Measurements from ENCODE around the gene HOXB7. TPM values are rescaled to one million over a fixed set of nuclear protein-coding genes. Genes with fewer than 3 reads are reported as not detected.

The HOXB7 gene
- polyA plus RNA-seq, 3 donors, result 1.6 to 18.1 (median 14.6) TPM

- WGBS, 3 donors, result 1% methylated on average over 68 to 69 of the region's 69 CpGs
- no peak overlapping the region for H3K27ac ChIP-seq (ENCODE audit: low read depth, low read length)
Measured at GRCh38 chr17:48625495-48626244, 14.9 kb upstream of the HOXB7 start.

- 2 to 3% (median 2%) methylated on average over 52 to 66 of the region's 66 CpGs for WGBS, 3 donors
- H3K27ac ChIP-seq (ENCODE audit: low read depth, low read length), result no peak overlapping the region
Measured at GRCh38 chr17:48624544-48625494, 14.0 kb upstream of the HOXB7 start.

- 24 to 71% (median 60%) methylated on average over 5 of the region's 5 CpGs for WGBS, 3 donors
- H3K27ac ChIP-seq (ENCODE audit: low read depth, low read length), result no peak overlapping the region
Measured at GRCh38 chr17:48624118-48624517, 13.3 kb upstream of the HOXB7 start.

- 25 to 58% (median 55%) methylated on average over 4 of the region's 4 CpGs for WGBS, 3 donors
- H3K27ac ChIP-seq (ENCODE audit: low read depth, low read length), result no peak overlapping the region
Measured at GRCh38 chr17:48623583-48623982, 12.8 kb upstream of the HOXB7 start.

DNA sequence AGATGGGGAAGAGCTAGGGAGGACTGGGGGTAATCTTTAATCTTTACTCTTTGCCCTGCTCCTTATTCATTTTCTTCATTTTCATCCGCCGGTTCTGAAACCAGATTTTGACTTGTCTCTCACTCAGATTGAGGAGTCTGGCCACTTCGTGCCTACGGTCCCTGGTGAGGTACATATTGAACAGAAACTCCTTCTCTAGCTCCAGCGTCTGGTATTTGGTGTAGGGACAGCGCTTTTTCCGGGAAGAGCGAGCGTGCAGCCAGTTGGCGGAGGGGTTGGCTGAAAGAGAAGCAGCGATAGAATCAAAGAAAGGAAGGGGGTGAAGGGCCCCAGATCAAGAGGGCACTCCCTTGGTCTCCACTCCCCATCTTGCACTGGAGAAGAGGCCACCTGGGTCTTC lies 12.0 kb upstream of the HOXB7 start:
- 27 to 76% (median 67%) methylated on average over 11 of the region's 11 CpGs for WGBS, 3 donors
- H3K27ac ChIP-seq (ENCODE audit: low read depth, low read length), result no peak overlapping the region

- no peak overlapping the region for H3K27ac ChIP-seq (ENCODE audit: low read depth, low read length)
- 17 to 59% (median 56%) methylated on average over 37 to 41 of the region's 41 CpGs for WGBS, 3 donors
Measured at GRCh38 chr17:48621410-48622392, 10.9 kb upstream of the HOXB7 start.

- H3K27ac ChIP-seq (ENCODE audit: low read depth, low read length), result no peak overlapping the region
- WGBS, 3 donors, result 32 to 82% (median 78%) methylated on average over 6 of the region's 6 CpGs
Measured at GRCh38 chr17:48620461-48621139, 9.8 kb upstream of the HOXB7 start.

- 22 to 77% (median 70%) methylated on average over 32 of the region's 32 CpGs for WGBS, 3 donors
- no peak overlapping the region for H3K27ac ChIP-seq (ENCODE audit: low read depth, low read length)
Measured at GRCh38 chr17:48619826-48620449, 9.1 kb upstream of the HOXB7 start.

DNA sequence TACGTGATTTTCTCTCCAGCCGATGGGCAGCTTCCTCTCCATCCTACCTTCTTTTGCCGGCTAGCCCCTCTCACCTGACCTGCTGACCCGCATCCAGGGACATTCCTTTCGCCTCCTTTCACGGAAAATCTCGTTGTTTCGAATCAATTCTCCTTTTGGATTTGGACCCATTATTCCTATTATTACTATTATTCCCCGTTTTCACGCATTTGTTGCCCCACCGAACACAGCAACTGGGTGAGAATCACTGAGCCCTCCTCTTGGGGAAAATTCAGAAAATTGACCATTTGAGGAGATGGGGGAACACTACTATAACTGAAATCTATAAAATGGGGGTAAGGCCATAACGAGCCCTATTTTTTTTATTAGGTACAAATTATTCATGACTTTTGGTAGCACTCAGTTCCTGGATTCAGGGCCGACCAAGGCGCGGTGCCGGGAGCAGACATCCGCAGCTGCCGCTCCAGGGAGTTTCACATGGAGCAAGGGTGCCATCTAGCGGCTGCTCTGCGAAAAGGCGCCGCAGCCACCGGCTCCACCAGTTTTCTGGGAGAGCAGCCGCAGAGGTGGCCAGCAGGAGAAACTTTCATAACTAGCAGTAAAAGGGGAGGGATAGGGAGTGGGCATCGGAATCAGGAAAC lies 7.6 kb upstream of the HOXB7 start:
- no peak overlapping the region for H3K27ac ChIP-seq (ENCODE audit: low read depth, low read length)
- 5 to 12% (median 11%) methylated on average over 25 of the region's 25 CpGs for WGBS, 3 donors

- 5 to 24% (median 21%) methylated on average over 41 to 43 of the region's 43 CpGs for WGBS, 3 donors
- no peak overlapping the region for H3K27ac ChIP-seq (ENCODE audit: low read depth, low read length)
Measured at GRCh38 chr17:48617471-48618255, 6.8 kb upstream of the HOXB7 start.

- no peak overlapping the region for H3K27ac ChIP-seq (ENCODE audit: low read depth, low read length)
- 21 to 58% (median 57%) methylated on average over 15 of the region's 15 CpGs for WGBS, 3 donors
Measured at GRCh38 chr17:48616717-48617470, 6.1 kb upstream of the HOXB7 start.

DNA sequence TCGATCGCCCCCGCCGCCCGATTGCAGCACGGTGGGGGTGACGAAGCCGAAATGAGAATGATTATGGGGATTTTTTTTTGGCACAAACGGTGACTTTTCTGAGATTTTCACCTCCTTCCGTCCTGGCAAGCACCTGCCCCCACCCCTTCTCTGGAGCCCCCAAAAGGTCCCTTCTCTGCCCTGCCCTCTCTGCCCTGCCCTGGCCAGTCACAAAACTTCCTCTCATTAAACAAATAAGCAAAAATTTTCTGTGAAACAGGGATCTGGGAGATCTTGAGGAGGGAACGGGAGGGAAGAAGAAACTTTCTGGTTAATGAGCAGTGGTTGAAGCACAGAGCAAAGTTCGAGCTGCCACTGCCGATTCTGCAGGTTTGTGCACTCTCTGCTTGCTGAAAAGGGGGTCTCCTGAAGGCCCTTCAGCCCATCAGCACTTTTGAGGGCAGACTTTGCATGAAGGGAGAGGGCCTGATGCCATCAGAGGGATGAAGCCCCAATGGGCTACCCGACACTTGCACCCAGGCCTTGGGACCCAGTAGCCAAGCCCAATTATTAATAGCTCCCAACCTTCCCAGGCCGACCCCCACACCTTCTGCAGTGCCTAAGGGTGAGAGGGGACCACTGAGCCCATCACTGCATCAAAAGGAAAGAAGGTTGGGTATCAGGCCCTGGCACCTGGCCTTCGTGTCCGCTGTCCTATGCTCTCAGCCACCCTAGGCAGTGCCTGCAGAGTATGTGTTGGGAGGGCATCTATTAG lies 5.3 kb upstream of the HOXB7 start:
- H3K27ac ChIP-seq (ENCODE audit: low read depth, low read length), result no peak overlapping the region
- 18 to 61% (median 46%) methylated on average over 17 of the region's 17 CpGs for WGBS, 3 donors

DNA sequence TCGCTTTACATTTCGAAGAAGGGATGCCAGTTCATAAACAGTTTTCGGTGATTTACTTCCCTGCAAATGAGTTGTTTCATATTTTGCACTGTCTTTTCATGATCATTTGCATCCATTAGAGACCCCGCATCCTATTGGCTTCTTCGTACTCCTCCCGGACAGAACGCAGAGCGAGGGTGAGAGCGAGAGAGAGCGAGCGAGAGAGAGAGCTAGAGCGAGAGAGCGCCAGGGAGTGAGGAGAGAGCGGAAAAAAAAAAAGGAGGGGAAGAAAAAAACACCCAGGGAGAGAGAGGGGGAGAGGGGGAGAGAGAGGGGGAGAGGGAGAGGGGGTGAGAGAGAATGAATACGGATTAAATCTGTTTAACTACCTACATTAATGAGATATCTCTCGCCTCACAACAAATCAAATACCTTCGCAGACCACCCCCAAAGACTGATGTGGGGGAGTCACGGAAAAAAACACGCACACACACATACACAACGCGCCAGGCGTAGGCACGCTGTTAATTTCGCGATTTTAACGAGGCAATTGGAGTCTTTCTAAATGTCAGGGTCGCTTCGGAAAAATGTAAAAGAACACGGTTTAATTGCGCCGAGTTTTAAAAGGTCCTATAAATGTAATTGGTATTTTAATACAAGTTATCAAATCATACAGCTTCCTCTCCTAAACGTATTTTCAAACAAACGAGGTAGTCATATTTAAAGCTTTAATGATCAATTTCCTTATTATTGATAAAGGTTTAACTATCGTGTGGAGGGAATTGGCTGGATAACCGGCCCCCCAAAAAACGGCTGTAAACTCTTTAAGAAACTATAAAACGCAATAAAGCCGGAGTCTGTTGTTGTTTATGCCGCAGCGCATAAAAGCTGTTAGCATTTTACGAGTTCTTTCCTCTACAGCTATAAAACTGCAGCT lies 4.5 kb upstream of the HOXB7 start, which contains the start of gene HOXB8:
HOXB8 (minus strand) TSS at position 246 of the 916 bp plus-strand sequence. CDS start 588 bp downstream, outside the sequence.
- H3K27ac ChIP-seq (ENCODE audit: low read depth, low read length), result no peak within 1 kb of the TSS
- 11 to 31% (median 22%) methylated on average over 39 to 41 of the region's 41 CpGs for WGBS, 3 donors

Data from adipose tissue (tissue), 3 donors.